SU-DHL-6 (cell line): ENCODE data around the gene RNASE4.
"Not testable (repeated sequence)": the region's sequence is repeated elsewhere in the genome, so short reads cannot be mapped to it uniquely, and the experiment has no call there.

Source experiments
- CTCF ChIP-seq: fragments of 200-600 bp; sonication (generic); IDR thresholded peaks from one replicate; pipeline ENCODE4 v1.5.1; 2017; ENCODE audit warnings: antibody characterized with exemption, mild to moderate bottlenecking, low read length, moderate library complexity; ENCODE audit not compliant: insufficient read depth, poor library complexity, severe bottlenecking
- EZH2phosphoT487 ChIP-seq: fragments of 200-600 bp; sonication (generic), shearing (Covaris generic); conservative IDR thresholded peaks from 2 replicates; pipeline ENCODE4 v1.6.1; 2018; ENCODE audit warnings: mild to moderate bottlenecking, antibody characterized with exemption, low read length, moderate library complexity, mixed read lengths

- TF ChIP-seq CTCF, EZH2phosphoT487: not testable (repeated sequence)
Observed at GRCh38 chr14:20726121-20726520, 41.8 kb downstream of the RNASE4 start.
